OCI-LY1 (cell line): ENCODE measurements around the gene SPIRE2.

Source experiments
- H2AFZ ChIP-seq: fragments of 200-600 bp; sonication (generic), shearing (Covaris generic); 2 replicates; pipeline ENCODE4 v1.6.0; 2014; ENCODE audit warnings: antibody characterized with exemption, mild to moderate bottlenecking, low read length
- H3F3A ChIP-seq: fragments of 200-600 bp; sonication (generic), shearing (Covaris generic); 2 replicates; pipeline ENCODE4 v1.6.0; 2014; ENCODE audit warnings: mild to moderate bottlenecking, antibody characterized with exemption, low read length, moderate library complexity; ENCODE audit not compliant: insufficient read depth
- H3K27ac ChIP-seq: fragments of 200-600 bp; sonication (generic); 2 replicates; pipeline ENCODE4 v1.5.1; 2014; ENCODE audit warnings: low read length, mixed run types, mild to moderate bottlenecking, low read depth; ENCODE audit not compliant: poor library complexity, severe bottlenecking
- H3K27me3 ChIP-seq: fragments of 200-600 bp; sonication (generic); 2 replicates; pipeline ENCODE4 v1.6.0; 2014; ENCODE audit warnings: antibody characterized with exemption, mild to moderate bottlenecking, low read length, moderate library complexity; ENCODE audit not compliant: insufficient read depth
- H3K36me3 ChIP-seq: fragments of 200-600 bp; sonication (generic); 2 replicates; pipeline ENCODE4 v1.6.1; 2014; ENCODE audit warnings: mild to moderate bottlenecking, antibody characterized with exemption, low read length, moderate library complexity, mixed read lengths; ENCODE audit not compliant: insufficient read depth
- H3K4me1 ChIP-seq: fragments of 200-600 bp; sonication (generic); 2 replicates; pipeline ENCODE4 v1.5.1; 2014; ENCODE audit warnings: mild to moderate bottlenecking, low read length, moderate library complexity; ENCODE audit not compliant: insufficient read depth, severe bottlenecking
- H3K4me2 ChIP-seq: fragments of 200-600 bp; sonication (generic), shearing (Covaris generic); 2 replicates; pipeline ENCODE4 v1.6.1; 2014; ENCODE audit warnings: low read length
- H3K4me3 ChIP-seq: fragments of 200-600 bp; sonication (generic); 2 replicates; pipeline ENCODE4 v1.5.1; 2014; ENCODE audit warnings: low read length, low read depth, mild to moderate bottlenecking, mixed read lengths; ENCODE audit not compliant: poor library complexity, severe bottlenecking
- H3K79me2 ChIP-seq: fragments of 200-600 bp; shearing (Covaris generic); 2 replicates; pipeline ENCODE4 v1.6.1; 2016; ENCODE audit warnings: mixed run types, low read length, mixed read lengths; ENCODE audit not compliant: insufficient read depth
- H3K9ac ChIP-seq: fragments of 200-600 bp; sonication (generic), shearing (Covaris generic); 2 replicates; pipeline ENCODE4 v1.6.1; 2014; ENCODE audit warnings: mild to moderate bottlenecking, low read length, mixed read lengths
- H3K9me2 ChIP-seq: fragments of 200-600 bp; sonication (generic), shearing (Covaris generic); 2 replicates; pipeline ENCODE4 v1.6.1; 2014; ENCODE audit warnings: low read depth, mild to moderate bottlenecking, low read length, mixed read lengths
- H3K9me3 ChIP-seq: fragments of 200-600 bp; shearing (Covaris generic); 2 replicates; pipeline ENCODE4 v1.6.1; 2014; ENCODE audit warnings: low read length, mixed read lengths
- H4K20me1 ChIP-seq: fragments of 200-600 bp; sonication (generic), shearing (Covaris generic); 2 replicates; pipeline ENCODE4 v1.6.0; 2016; ENCODE audit warnings: mild to moderate bottlenecking, low read length; ENCODE audit not compliant: insufficient read depth
- CTCF ChIP-seq: fragments of 200-600 bp; sonication (generic), shearing (Covaris generic); IDR thresholded peaks from 2 replicates; pipeline ENCODE4 v1.5.1; 2017; ENCODE audit warnings: mild to moderate bottlenecking, antibody characterized with exemption, low read length, moderate library complexity, mixed read lengths
- EZH2 ChIP-seq: fragments of 200-600 bp; sonication (generic), shearing (Covaris generic); IDR thresholded peaks from 2 replicates; pipeline ENCODE4 v1.8.0; 2017; ENCODE audit warnings: borderline replicate concordance, mixed run types, mild to moderate bottlenecking, antibody characterized with exemption, low read length, moderate library complexity, mixed read lengths

SPIRE2 gene

GRCh38 chr16:89858973-89859614, 30.8 kb downstream of the SPIRE2 start:
- Histone ChIP-seq H3K9ac (no peak overlapping the region), H3K4me3 (no peak overlapping the region), H3K9me3 (no peaks in the 10 kb centered on the region), H2AFZ (no peak overlapping the region), H3K4me1 (peaks cover 21% of the 10 kb centered on the region), H3K4me2 (no peak overlapping the region), H3K27ac (no peak overlapping the region), H3K36me3 (no peaks in the 10 kb centered on the region), H3K9me2 (no peaks in the 10 kb centered on the region), H3F3A (no peaks in the 10 kb centered on the region), H4K20me1 (no peaks in the 10 kb centered on the region), H3K27me3 (no peaks in the 10 kb centered on the region), H3K79me2 (no peaks in the 10 kb centered on the region)
- no peak for TF ChIP-seq CTCF
- TF ChIP-seq EZH2 = no peak

- TF ChIP-seq EZH2 = no peak
- no peak for TF ChIP-seq CTCF
- H3K27ac ChIP-seq = no peak overlapping the region
- H3K27me3 ChIP-seq = no peaks in the 10 kb centered on the region
- H3K9me3 ChIP-seq = no peaks in the 10 kb centered on the region
- peaks cover 26% of the 10 kb centered on the region for H3K4me1 ChIP-seq
- H3K79me2 ChIP-seq = no peaks in the 10 kb centered on the region
- H3K9me2 ChIP-seq = no peaks in the 10 kb centered on the region
- H3K36me3 ChIP-seq = no peaks in the 10 kb centered on the region
- H3K9ac ChIP-seq = no peak overlapping the region
- no peak overlapping the region for H3K4me2 ChIP-seq
- no peaks in the 10 kb centered on the region for H4K20me1 ChIP-seq
- no peaks in the 10 kb centered on the region for H3F3A ChIP-seq
- no peak overlapping the region for H2AFZ ChIP-seq
- H3K4me3 ChIP-seq = no peak overlapping the region
Measured at GRCh38 chr16:89859615-89860007, 31.3 kb downstream of the SPIRE2 start.

- Histone ChIP-seq H3K4me2 (peak overlapping the region; percentile 20; the same call in 1 of the 2 replicates), H2AFZ (no peak overlapping the region)
- no peak for TF ChIP-seq EZH2
- TF ChIP-seq CTCF = peak; percentile 99
Measured at GRCh38 chr16:89860747-89861304, 32.6 kb downstream of the SPIRE2 start.

More at GRCh38 chr16:89860747-89861304, 32.6 kb downstream of the SPIRE2 start:
- H3K9me2 ChIP-seq = no peaks in the 10 kb centered on the region
- no peaks in the 10 kb centered on the region for H3K79me2 ChIP-seq
- H3F3A ChIP-seq = no peaks in the 10 kb centered on the region
- H3K4me3 ChIP-seq = no peak overlapping the region
- no peak overlapping the region for H3K9ac ChIP-seq
- peaks cover 26% of the 10 kb centered on the region for H3K4me1 ChIP-seq
- H3K36me3 ChIP-seq = no peaks in the 10 kb centered on the region
- no peaks in the 10 kb centered on the region for H4K20me1 ChIP-seq
- H3K27me3 ChIP-seq = no peaks in the 10 kb centered on the region
- H3K9me3 ChIP-seq = no peaks in the 10 kb centered on the region
- H3K27ac ChIP-seq = no peak overlapping the region
